K562 (cell line): Measurements from ENCODE around the gene FTH1. TPM values are rescaled to one million over a fixed set of nuclear protein-coding genes. Genes with fewer than 3 reads are reported as not detected.

Experiments
- AFF4 ChIP-seq: sonication (generic); formaldehyde crosslinking; IDR thresholded peaks from 2 replicates; pipeline ENCODE4 v1.8.0; 2023; ENCODE audit warnings: mild to moderate bottlenecking, missing genetic modification reagents
- BACH1 ChIP-seq: fragments of 200-800 bp; sonication (Bioruptor generic); IDR thresholded peaks from 2 replicates; pipeline ENCODE4 v1.6.1; 2016; ENCODE audit warnings: missing genetic modification characterization, missing compliant biosample characterization
- BRF2 ChIP-seq: IDR thresholded peaks from 3 replicates; pipeline ENCODE4 v1.6.1; 2011; ENCODE audit warnings: borderline replicate concordance, mild to moderate bottlenecking; ENCODE audit not compliant: insufficient read length, insufficient read depth
- JUND ChIP-seq, 2 experiments: IDR thresholded peaks; 2 replicates in 1 of 2; 3 replicates in 1 of 2; pipeline ENCODE4 v1.6.1; 2011; ENCODE audit warnings: borderline replicate concordance in 2 of 2, low read depth in 2 of 2, low read length in 2 of 2, improper control_type of control experiment in 1 of 2, missing biosample characterization in 1 of 2, missing genetic modification characterization in 1 of 2, missing genetic modification reagents in 1 of 2
- LCOR ChIP-seq: sonication (generic); formaldehyde crosslinking; IDR thresholded peaks from 2 replicates; pipeline ENCODE4 v1.8.0; 2022; ENCODE audit warnings: mild to moderate bottlenecking, missing genetic modification reagents
- MAFK ChIP-seq: IDR thresholded peaks from 2 replicates; pipeline ENCODE4 v1.6.1; 2011; ENCODE audit warnings: low read length, improper control_type of control experiment
- NRF1 ChIP-seq, 2 experiments: fragments of 450-650 bp; IDR thresholded peaks in 1 of 2; conservative IDR thresholded peaks in 1 of 2; 2 replicates each; pipeline ENCODE4 v1.6.1; 2014; ENCODE audit warnings: mild to moderate bottlenecking in 2 of 2
- RBM15 ChIP-seq: fragments of 200-400 bp; formaldehyde crosslinking; IDR thresholded peaks from 2 replicates; pipeline ENCODE4 v1.6.1; 2018; ENCODE audit warnings: mild to moderate bottlenecking, low read length, moderate library complexity; ENCODE audit not compliant: insufficient read depth
- RNF2 ChIP-seq: sonication (generic); IDR thresholded peaks from 2 replicates; pipeline ENCODE4 v1.6.1; 2016
- RREB1 ChIP-seq: fragments of 250-450 bp; sonication (Bioruptor Pico); IDR thresholded peaks from 2 replicates; pipeline ENCODE4 v1.4.0; 2020
- SIRT6 ChIP-seq: IDR thresholded peaks from one replicate; pipeline ENCODE4 v1.6.1; 2012; ENCODE audit warnings: low read depth, mild to moderate bottlenecking, control low read depth, inconsistent platforms, low read length, moderate library complexity
- ZBTB43 ChIP-seq: sonication (generic); formaldehyde crosslinking; IDR thresholded peaks from 2 replicates; pipeline ENCODE4 v1.8.0; 2023; ENCODE audit warnings: mild to moderate bottlenecking, missing genetic modification reagents
- ZFX ChIP-seq: sonication (generic); formaldehyde crosslinking; IDR thresholded peaks from 2 replicates; pipeline ENCODE4 v1.8.0; 2022; ENCODE audit warnings: mild to moderate bottlenecking, missing genetic modification reagents, moderate library complexity
- ZNF444 ChIP-seq: fragments of 250-450 bp; sonication (Bioruptor Pico); IDR thresholded peaks from 2 replicates; pipeline ENCODE4 v1.4.0; 2020; ENCODE audit warnings: mild to moderate bottlenecking, moderate library complexity
- ZNF699 ChIP-seq: fragments of 250-450 bp; sonication (Bioruptor Pico); IDR thresholded peaks from 2 replicates; pipeline ENCODE4 v1.8.0; 2021; ENCODE audit warnings: mild to moderate bottlenecking, moderate library complexity; ENCODE audit not compliant: insufficient replicate concordance
- polyA plus RNA-seq, 8 experiments: library from polyadenylated mRNA; depleted of rRNA in 4 of 8; stranded (reverse) in 5 of 8; unstranded in 3 of 8; fragments of >200 nt; fragmentation: Nextera tagmentation in 2 of 8; fragmentation: Illumina TruSeq in 1 of 8; extraction: Ambion mirVana in 2 of 8; extraction: Trizol in 1 of 8; gene quantifications; 2 replicates each; pipeline versions ENCODE4 v1.2.1 to v1.2.3, GENCODE V29; 2011 to 2014; ENCODE audit warnings: inconsistent platforms in 1 of 8, missing spikeins in 1 of 8
- total RNA-seq, 7 experiments: library from RNA; depleted of rRNA in 6 of 7; stranded (reverse); fragments of >200 nt in 6 of 7; fragmentation: Illumina TruSeq in 2 of 7; extraction: Trizol in 2 of 7; gene quantifications; 2 replicates each; pipeline versions ENCODE4 v1.2.1 to v1.2.3, GENCODE V29; 2011 to 2021; ENCODE audit warnings: low replicate concordance in 1 of 7

Gene FTH1
- total and polyA plus RNA-seq, 9 of the 15 experiments (the other 6 are each of a cell fraction or from before 2014, with no cell fraction given) = 370 to 3,146 (median 802) TPM

GRCh38 chr11:61972112-61972671 lies 4.8 kb upstream of the FTH1 start (continued):
- TF ChIP-seq RREB1 (CRISPR knock-in tag) = no peak
- TF ChIP-seq MAFK = no peak
- TF ChIP-seq LCOR = peak; percentile 45; the same call in 1 of the 2 replicates
- TF ChIP-seq BRF2 = no peak
- TF ChIP-seq NRF1 (conservative IDR thresholded peaks at IDR 0.05 in 1 of 2, IDR thresholded peaks at IDR 0.05 in 1 of 2) = no peak
- TF ChIP-seq JUND (IDR thresholded peaks at IDR 0.05; ENCODE audit: borderline replicate concordance, low read depth, low read length) = no peak
- TF ChIP-seq JUND (tag; IDR thresholded peaks at IDR 0.05; ENCODE audit: borderline replicate concordance, low read depth, low read length) = no peak
- TF ChIP-seq ZFX (CRISPR knock-in tag) = no peak
- no peak for TF ChIP-seq RBM15
- peak; percentile 63; the same call in 1 of the 2 replicates for TF ChIP-seq AFF4 (CRISPR knock-in tag)
- TF ChIP-seq SIRT6 = no peak
- TF ChIP-seq BACH1 = peak; percentile 98
- TF ChIP-seq ZNF444 (CRISPR knock-in tag) = peak; percentile 98
- TF ChIP-seq ZNF699 (CRISPR knock-in tag) = no peak
- no peak for TF ChIP-seq ZBTB43 (CRISPR knock-in tag)
- TF ChIP-seq RNF2 = no peak
